Measurements from ENCODE around the gene GDPD2.

The GDPD2 gene

GRCh38 chrX:70454441-70455365 is 31.6 kb downstream of the GDPD2 start (continued):
- TF ChIP-seq ZNF311 (tag by site-specific recombination; IDR thresholded peaks at IDR 0.05; ENCODE audit: borderline replicate concordance), result no peak
- TF ChIP-seq ZXDB (tag by site-specific recombination; IDR thresholded peaks at IDR 0.05), result peak; percentile 55
- 0 out of 2 replicates have a peak, but pooled peaks have one; percentile 57 for TF ChIP-seq ZNF777 (tag by site-specific recombination; IDR thresholded peaks at IDR 0.05; ENCODE audit: borderline replicate concordance)
- TF ChIP-seq ZNF701 (tag by site-specific recombination; IDR thresholded peaks at IDR 0.05), result no peak
- TF ChIP-seq ZNF157 (tag by site-specific recombination; IDR thresholded peaks at IDR 0.05), result no peak
- TF ChIP-seq ZNF366 (tag by site-specific recombination; conservative IDR thresholded peaks at IDR 0.05), result peak; percentile 92
- TF ChIP-seq PRDM1 (tag by site-specific recombination; IDR thresholded peaks at IDR 0.05), result no peak
- TF ChIP-seq ZNF24 (tag by site-specific recombination; IDR thresholded peaks at IDR 0.05), result no peak
- no peak for TF ChIP-seq ZNF202 (tag by site-specific recombination; IDR thresholded peaks at IDR 0.05; ENCODE audit: borderline replicate concordance)
- TF ChIP-seq SCRT1 (tag by site-specific recombination; IDR thresholded peaks at IDR 0.05; ENCODE audit: borderline replicate concordance), result no peak
- peak; percentile 98 for TF ChIP-seq ZNF398 (tag by site-specific recombination; IDR thresholded peaks at IDR 0.05)
- no peak for TF ChIP-seq RBAK (tag by site-specific recombination; IDR thresholded peaks at IDR 0.05)
- TF ChIP-seq ZNF621 (tag by site-specific recombination; IDR thresholded peaks at IDR 0.05), result no peak
- TF ChIP-seq ZBTB49 (tag by site-specific recombination; IDR thresholded peaks at IDR 0.05; ENCODE audit: low read depth), result no peak
- no peak for TF ChIP-seq ZNF37A (tag by site-specific recombination; IDR thresholded peaks at IDR 0.05)
- no peak; the same call in 1 of the 2 replicates for TF ChIP-seq ZNF501 (tag by site-specific recombination; IDR thresholded peaks at IDR 0.05)
- no peak for TF ChIP-seq ZNF302 (tag by site-specific recombination; IDR thresholded peaks at IDR 0.05; ENCODE audit: low read depth)
- TF ChIP-seq ZNF155 (tag by site-specific recombination; IDR thresholded peaks at IDR 0.05), result no peak
- no peak for TF ChIP-seq ZNF747 (tag by site-specific recombination; IDR thresholded peaks at IDR 0.05)
- no peak for TF ChIP-seq ZNF26 (tag by site-specific recombination; IDR thresholded peaks at IDR 0.05)
- TF ChIP-seq HOXD13 (CRISPR knock-in tag; IDR thresholded peaks at IDR 0.05; ENCODE audit: borderline replicate concordance), result no peak
- no peak for TF ChIP-seq SETDB1 (IDR thresholded peaks at IDR 0.05; ENCODE audit: insufficient read length, low read length)
- TF ChIP-seq ZNF223 (tag by site-specific recombination; IDR thresholded peaks at IDR 0.05), result no peak
- TF ChIP-seq ZNF518A (tag by site-specific recombination; conservative IDR thresholded peaks at IDR 0.05; ENCODE audit: low read depth), result no peak
- TF ChIP-seq EGR2 (tag by site-specific recombination; IDR thresholded peaks at IDR 0.05; ENCODE audit: low read depth), result peak; percentile 15; the same call in 1 of the 2 replicates
- no peak for TF ChIP-seq SALL2 (tag by site-specific recombination; IDR thresholded peaks at IDR 0.05; ENCODE audit: borderline replicate concordance)
- no peak for TF ChIP-seq ZSCAN5A (tag by site-specific recombination; IDR thresholded peaks at IDR 0.05)
- peak; percentile 34 for TF ChIP-seq ZNF341 (tag by site-specific recombination; IDR thresholded peaks at IDR 0.05; ENCODE audit: low read depth)
